GM20000 (cell line): Measurements from ENCODE around the gene M1AP.

Experiments used
- DNase-seq: peaks from one replicate; pipeline ENCODE4 v3.0.0; 2012; ENCODE audit warnings: low spot score
- TF ChIP-seq, protein P1 (sequence below): IDR thresholded peaks from 2 replicates; pipeline ENCODE4 v1.5.1; 2012; ENCODE audit warnings: mild to moderate bottlenecking, control low read depth; ENCODE audit errors: extremely low read depth, missing control alignments

Gene M1AP

DNA sequence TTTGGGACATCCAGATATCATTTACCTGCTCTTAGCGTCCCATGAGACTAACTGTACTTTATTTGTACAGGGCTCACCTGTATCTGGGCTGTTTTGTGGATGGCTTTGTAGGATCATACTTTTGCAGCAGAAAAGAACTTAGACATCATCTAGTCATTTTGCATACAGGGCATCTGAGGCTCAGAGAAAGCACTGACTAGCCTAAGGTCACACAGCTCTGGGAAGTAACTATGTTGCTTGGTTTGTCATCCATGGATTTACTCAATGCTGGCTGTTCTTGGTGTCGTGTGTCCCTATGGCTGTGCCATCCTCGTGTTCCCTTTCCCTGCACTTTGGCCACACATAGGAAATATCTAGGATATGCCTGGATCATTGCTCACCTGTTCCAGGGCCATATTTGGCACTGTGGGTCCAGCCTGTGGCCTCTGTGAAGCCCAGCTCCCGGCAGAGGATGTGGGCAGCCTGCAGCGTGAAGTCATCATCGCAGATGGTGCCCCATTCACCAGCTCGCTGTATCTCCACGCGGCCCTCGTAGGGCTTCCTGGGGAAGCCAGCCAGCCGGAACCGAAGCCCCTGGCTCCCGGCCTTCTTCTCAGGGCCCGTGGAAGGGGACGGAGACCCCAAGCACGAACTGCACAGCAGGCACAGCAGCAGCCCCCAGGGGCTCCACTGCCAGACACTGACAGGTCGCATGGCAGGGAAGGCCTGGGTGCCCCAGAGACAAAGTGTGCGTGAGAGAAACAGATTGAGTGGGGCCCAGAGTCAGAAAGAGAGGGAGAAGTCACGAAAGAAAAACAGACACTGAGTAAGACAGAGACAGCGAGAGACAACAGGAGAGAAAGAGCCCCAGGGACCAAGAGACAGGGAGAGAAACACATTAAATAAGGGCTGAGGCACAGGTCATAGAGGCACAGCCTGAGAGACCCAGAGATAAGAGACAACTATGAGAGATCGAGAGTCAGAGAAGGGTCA, 95.9 kb downstream of the M1AP start:
- TF ChIP-seq, protein P1, sequence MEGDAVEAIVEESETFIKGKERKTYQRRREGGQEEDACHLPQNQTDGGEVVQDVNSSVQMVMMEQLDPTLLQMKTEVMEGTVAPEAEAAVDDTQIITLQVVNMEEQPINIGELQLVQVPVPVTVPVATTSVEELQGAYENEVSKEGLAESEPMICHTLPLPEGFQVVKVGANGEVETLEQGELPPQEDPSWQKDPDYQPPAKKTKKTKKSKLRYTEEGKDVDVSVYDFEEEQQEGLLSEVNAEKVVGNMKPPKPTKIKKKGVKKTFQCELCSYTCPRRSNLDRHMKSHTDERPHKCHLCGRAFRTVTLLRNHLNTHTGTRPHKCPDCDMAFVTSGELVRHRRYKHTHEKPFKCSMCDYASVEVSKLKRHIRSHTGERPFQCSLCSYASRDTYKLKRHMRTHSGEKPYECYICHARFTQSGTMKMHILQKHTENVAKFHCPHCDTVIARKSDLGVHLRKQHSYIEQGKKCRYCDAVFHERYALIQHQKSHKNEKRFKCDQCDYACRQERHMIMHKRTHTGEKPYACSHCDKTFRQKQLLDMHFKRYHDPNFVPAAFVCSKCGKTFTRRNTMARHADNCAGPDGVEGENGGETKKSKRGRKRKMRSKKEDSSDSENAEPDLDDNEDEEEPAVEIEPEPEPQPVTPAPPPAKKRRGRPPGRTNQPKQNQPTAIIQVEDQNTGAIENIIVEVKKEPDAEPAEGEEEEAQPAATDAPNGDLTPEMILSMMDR = no peak
- peak; percentile 52 for DNase-seq

DNA sequence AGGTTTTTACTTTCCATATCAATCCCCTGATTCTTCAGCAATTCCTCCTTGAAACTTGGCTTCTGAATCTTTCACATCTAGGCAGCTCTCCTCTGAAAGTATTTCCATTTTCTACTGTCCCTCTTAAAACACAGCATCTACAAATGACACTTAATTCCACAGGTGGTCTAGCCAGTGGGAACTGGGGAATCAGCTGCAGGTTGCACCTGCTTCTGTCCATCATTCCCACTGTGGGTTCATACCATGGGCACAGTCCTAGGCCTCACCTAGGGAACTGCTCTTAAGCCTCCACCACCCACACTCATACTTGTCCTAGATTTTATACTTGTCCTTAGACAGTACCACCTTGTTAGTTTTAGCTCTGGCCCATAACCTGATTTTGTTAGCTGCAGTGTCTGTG, 96.6 kb downstream of the M1AP start:
- TF ChIP-seq, protein P1 = no peak
- DNase-seq = no peak

DNA sequence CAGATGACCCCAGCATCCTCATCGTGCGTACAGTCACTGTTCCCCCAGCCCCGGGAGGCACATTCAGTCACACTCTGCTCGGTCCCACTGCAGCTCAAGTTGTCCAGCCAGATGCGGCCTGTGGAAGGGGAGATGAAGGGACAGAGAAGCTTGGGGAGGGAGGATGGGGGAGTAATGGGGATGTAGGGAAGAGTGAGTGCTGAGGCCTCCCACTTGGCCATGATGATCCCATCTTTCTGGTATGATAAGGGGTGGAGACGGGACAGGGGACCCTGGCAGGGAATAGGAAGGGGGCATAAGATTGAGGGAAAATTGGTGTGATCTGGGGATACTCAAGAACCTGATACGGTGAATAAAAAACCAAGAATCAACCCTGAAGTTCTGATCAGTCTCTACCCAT, 97.9 kb downstream of the M1AP start:
- DNase-seq = peak; percentile 23
- TF ChIP-seq, protein P1 = no peak

DNA sequence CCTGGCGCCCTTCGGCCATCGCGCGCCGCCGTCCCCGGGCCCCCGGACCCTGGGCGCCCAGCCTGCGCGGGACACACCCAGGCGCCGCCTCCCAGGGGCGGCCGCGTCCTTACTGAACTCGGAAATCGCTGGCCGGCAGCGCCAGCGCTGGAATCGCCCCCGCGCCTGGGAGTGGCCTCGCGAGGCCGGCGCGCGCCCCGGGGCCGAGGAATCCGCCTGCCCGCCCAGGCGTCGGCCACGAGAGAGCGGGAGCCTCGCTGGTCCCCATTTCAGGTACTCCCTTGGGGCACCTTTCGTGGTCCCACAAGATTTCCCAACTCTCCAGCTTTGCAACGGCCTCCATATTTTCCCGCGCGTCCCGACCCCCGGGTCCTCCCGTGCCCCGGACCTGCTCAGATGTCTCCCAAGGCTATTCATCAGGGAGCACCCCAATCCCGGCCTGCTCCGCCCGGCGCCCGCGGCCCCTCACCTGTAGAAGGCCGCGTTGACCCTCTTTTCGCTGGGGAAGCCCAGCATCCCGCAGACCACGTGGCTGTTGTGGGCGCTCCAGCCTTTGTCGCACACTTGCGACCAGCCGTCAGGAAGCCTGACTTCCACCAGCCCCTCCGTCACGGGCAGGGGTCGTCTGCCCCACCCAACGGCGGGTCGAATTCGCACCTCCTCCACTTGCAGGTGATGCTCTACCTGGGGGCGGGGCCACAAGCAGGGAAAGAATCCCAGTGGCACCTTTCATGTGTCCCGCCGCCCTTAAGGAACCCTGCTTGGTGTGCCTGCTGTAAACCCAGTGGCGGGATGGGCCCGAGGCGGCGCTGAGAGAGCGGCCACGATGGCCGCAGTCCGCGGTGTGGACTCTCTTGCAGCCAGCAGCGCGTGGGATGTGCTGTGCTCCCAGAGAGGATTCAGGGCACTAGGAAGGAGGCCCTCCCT, 99.0 kb downstream of the M1AP start:
- TF ChIP-seq, protein P1 = no peak
- DNase-seq = peak; percentile 88

DNA sequence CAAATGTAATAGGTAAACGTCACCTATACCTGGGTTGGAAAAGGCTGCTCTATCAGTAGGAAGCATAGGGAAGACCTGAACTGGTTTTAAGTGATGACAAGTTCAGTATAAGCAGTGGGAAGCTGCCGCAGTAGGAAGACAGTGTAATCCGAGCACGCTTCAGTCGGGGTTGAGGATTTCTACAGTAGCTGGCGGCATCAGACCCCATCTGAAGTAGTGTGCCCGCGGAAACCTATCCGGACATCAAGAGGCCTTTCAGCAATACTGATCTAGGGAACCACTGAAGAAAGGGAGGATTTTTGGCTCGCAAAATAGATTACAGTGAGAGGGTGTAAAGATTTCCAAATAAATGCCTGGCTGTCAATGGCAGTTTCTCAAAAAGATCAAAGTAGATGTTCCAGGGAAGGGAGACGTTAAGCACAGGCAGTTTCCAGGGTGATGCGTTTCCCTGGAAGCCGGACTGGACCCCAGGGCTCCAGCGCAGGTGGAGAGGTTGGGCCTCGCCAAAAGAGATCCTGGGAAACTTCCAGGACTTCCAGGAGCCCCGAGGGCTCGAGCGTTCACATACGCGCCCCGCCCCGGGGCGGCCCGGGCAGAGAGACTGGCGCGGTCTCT, 99.7 kb downstream of the M1AP start:
- TF ChIP-seq, protein P1 = no peak
- DNase-seq = no peak

DNA sequence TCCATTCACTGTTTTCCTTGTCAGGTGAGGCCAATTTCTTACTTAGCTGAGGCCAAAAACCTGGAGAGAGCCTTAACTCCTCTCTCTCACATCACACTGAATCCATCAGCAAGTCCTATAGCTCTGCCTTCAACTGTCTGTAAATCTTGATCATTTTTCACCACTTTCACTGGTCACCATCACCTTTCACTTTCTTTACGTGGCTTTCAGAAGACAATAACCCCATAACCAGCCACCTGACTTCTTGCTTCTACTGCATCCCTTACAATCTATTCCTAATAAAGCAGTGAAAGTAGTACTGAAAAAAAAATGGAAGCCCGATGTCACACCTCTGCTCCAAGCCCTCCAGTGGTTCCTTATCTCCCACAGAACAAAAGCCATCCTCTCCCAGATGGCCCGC, 102.1 kb downstream of the M1AP start:
- TF ChIP-seq, protein P1 = no peak
- DNase-seq = peak; percentile 43
